PC-3 (cell line): ENCODE measurements around the gene TFIP11. TPM values are rescaled to one million over a fixed set of nuclear protein-coding genes. Genes with fewer than 3 reads are reported as not detected.

Experiments used
- ATAC-seq: fragments of 200-7000 bp; cut with Tn5 transposase; 2 replicates; pipeline ENCODE4 v1.9.1; 2020; ENCODE audit warnings: mild to moderate bottlenecking, moderate library complexity
- BruUV-seq: library from RNA; stranded (reverse); fragments of 400-500 nt; replicated peaks from 2 replicates; lab custom pipeline; 2021; lab: Mats Ljungman, UMichigan
- CTCF ChIA-PET: fragments of 300-600 bp; sonication (Branson Sonifier 250); formaldehyde crosslinking; loops from one replicate; lab custom pipeline; 2022; ENCODE audit warnings: antibody characterized with exemption; lab: Charles Lee
- POLR2A ChIA-PET: fragments of 300-600 bp; sonication (Branson Sonifier 250); formaldehyde crosslinking; loops from one replicate; lab custom pipeline; 2022; ENCODE audit warnings: antibody characterized with exemption; ENCODE audit not compliant: unreplicated experiment; lab: Charles Lee
- DNase-seq: peaks from one replicate; pipeline ENCODE4 v3.0.0-alpha.2; 2015
- H2AFZ ChIP-seq: fragments of 300-600 bp; sonication (generic); 2 replicates; pipeline ENCODE4 v1.6.0; 2016; ENCODE audit warnings: antibody characterized with exemption, low read length
- H3F3A ChIP-seq: fragments of 300-600 bp; sonication (generic); one replicate; pipeline ENCODE4 v1.6.0; 2017; ENCODE audit warnings: antibody characterized with exemption, low read length, control low read depth, mild to moderate bottlenecking; ENCODE audit not compliant: unreplicated experiment
- H3K27ac ChIP-seq: fragments of 300-600 bp; sonication (generic); 2 replicates; pipeline ENCODE4 v1.5.1; 2016; ENCODE audit warnings: mild to moderate bottlenecking, low read length
- H3K27me3 ChIP-seq: fragments of 300-600 bp; sonication (generic); 2 replicates; pipeline ENCODE4 v1.6.1; 2016; ENCODE audit warnings: low read length, mixed read lengths
- H3K36me3 ChIP-seq: fragments of 300-600 bp; sonication (generic); 2 replicates; pipeline ENCODE4 v1.6.1; 2016; ENCODE audit warnings: low read depth, mixed run types, low read length, mixed read lengths
- H3K4me1 ChIP-seq: fragments of 300-600 bp; sonication (generic); 2 replicates; pipeline ENCODE4 v1.5.1; 2016; ENCODE audit warnings: low read length; ENCODE audit not compliant: insufficient read depth
- H3K4me2 ChIP-seq: fragments of 300-600 bp; sonication (generic); 2 replicates; pipeline ENCODE4 v1.6.0; 2016; ENCODE audit warnings: low read length
- H3K4me3 ChIP-seq: fragments of 300-600 bp; sonication (generic); 2 replicates; pipeline ENCODE4 v1.5.1; 2016; ENCODE audit warnings: mild to moderate bottlenecking, low read length, mixed read lengths
- H3K79me2 ChIP-seq: fragments of 300-600 bp; sonication (generic); 2 replicates; pipeline ENCODE4 v1.6.1; 2017; ENCODE audit warnings: low read length, mixed read lengths
- H3K9ac ChIP-seq: fragments of 300-600 bp; sonication (generic); 2 replicates; pipeline ENCODE4 v1.6.0; 2016; ENCODE audit warnings: mild to moderate bottlenecking, low read length
- H3K9me2 ChIP-seq: fragments of 300-600 bp; sonication (generic); replicated peaks from 2 replicates; pipeline ENCODE4 v1.6.1; 2016; ENCODE audit warnings: mixed run types, low read length, mixed read lengths
- H3K9me3 ChIP-seq: fragments of 300-600 bp; sonication (generic); 2 replicates; pipeline ENCODE4 v1.6.1; 2016; ENCODE audit warnings: low read length, mixed read lengths
- H4K20me1 ChIP-seq: fragments of 300-600 bp; sonication (generic); 2 replicates; pipeline ENCODE4 v1.6.1; 2016; ENCODE audit warnings: low read length, mixed read lengths
- EZH2 ChIP-seq: fragments of 300-600 bp; sonication (generic); IDR thresholded peaks from one replicate; pipeline ENCODE4 v1.6.1; 2017; ENCODE audit warnings: antibody characterized with exemption, mild to moderate bottlenecking, low read length; ENCODE audit not compliant: unreplicated experiment
- EZH2phosphoT487 ChIP-seq: fragments of 300-600 bp; sonication (generic); IDR thresholded peaks from 2 replicates; pipeline ENCODE4 v1.6.1; 2018; ENCODE audit warnings: mild to moderate bottlenecking, antibody characterized with exemption, low read length, borderline replicate concordance
- intact Hi-C: fragments of 100-400 bp; cut with micrococcal nuclease; formaldehyde crosslinking; loops from 2 replicates; pipeline ENCODE4 v1.9.0; 2023
- total RNA-seq: library from RNA; depleted of rRNA; stranded (reverse); fragments of >200 nt; gene quantifications from 2 replicates; pipeline ENCODE4 v1.2.3, GENCODE V29; 2014
- TF ChIP-seq, protein P1 (sequence below): fragments of 300-600 bp; sonication (generic); conservative IDR thresholded peaks from 2 replicates; pipeline ENCODE4 v1.5.1; 2017; ENCODE audit warnings: antibody characterized with exemption, low read depth, mild to moderate bottlenecking, low read length

Gene TFIP11
- total RNA-seq, 1 experiment from 2014 or later: 22.4 TPM

GRCh38 chr22:26524870-26525269, 12.6 kb upstream of the TFIP11 start:
- POLR2A ChIA-PET: no interaction called here
- ATAC-seq (no peak), DNase-seq (no peak)

DNA sequence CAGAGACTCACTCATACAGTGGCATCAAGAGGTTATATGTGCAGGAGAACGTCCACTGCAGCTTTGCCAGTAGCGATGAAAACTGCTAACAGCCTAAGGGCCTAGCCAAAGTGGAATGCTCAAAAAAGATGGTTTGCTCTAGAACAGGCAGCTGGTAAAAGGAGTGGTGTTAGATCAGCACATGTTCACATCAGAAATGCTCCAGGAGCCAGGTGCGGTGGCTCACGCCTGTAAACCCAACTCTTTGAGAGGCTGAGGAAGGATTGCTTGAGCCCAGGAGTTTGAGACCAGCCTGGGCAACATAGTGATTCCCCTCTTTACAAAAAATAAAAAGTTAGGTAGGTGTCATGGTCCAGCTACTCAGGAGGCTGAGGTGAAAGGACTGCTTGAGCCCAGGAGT, 10.3 kb upstream of the TFIP11 start:
- H3K9ac ChIP-seq: no peak overlapping the region
- no TSS peak for BruUV-seq
- DNase-seq (no peak), ATAC-seq (no peak)
- H3K79me2 ChIP-seq: no peaks in the 10 kb centered on the region
- no peak overlapping the region for H3K4me3 ChIP-seq
- no peak overlapping the region for H3K27ac ChIP-seq
- H3K36me3 ChIP-seq: no peaks in the 10 kb centered on the region
- ChIA-PET CTCF (no interaction called here), POLR2A (no interaction called here)
- intact Hi-C loops: no loop called here
- H3K9me2 ChIP-seq: no peaks in the 10 kb centered on the region
- H3K9me3 ChIP-seq: no peaks in the 10 kb centered on the region
- no peak overlapping the region for H2AFZ ChIP-seq
- H4K20me1 ChIP-seq: no peaks in the 10 kb centered on the region
- no peaks in the 10 kb centered on the region for H3F3A ChIP-seq
- TF ChIP-seq, protein P1, sequence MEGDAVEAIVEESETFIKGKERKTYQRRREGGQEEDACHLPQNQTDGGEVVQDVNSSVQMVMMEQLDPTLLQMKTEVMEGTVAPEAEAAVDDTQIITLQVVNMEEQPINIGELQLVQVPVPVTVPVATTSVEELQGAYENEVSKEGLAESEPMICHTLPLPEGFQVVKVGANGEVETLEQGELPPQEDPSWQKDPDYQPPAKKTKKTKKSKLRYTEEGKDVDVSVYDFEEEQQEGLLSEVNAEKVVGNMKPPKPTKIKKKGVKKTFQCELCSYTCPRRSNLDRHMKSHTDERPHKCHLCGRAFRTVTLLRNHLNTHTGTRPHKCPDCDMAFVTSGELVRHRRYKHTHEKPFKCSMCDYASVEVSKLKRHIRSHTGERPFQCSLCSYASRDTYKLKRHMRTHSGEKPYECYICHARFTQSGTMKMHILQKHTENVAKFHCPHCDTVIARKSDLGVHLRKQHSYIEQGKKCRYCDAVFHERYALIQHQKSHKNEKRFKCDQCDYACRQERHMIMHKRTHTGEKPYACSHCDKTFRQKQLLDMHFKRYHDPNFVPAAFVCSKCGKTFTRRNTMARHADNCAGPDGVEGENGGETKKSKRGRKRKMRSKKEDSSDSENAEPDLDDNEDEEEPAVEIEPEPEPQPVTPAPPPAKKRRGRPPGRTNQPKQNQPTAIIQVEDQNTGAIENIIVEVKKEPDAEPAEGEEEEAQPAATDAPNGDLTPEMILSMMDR: no peak
- TF ChIP-seq EZH2 (no peak), EZH2phosphoT487 (no peak)
- no peaks in the 10 kb centered on the region for H3K4me1 ChIP-seq
- no peaks in the 10 kb centered on the region for H3K27me3 ChIP-seq
- no peak overlapping the region for H3K4me2 ChIP-seq

More at GRCh38 chr22:26524870-26525269, 12.6 kb upstream of the TFIP11 start:
- no peak overlapping the region for H3K27ac ChIP-seq
- no peaks in the 10 kb centered on the region for H3K9me2 ChIP-seq
- CTCF ChIA-PET: no interaction called here
- H3K9me3 ChIP-seq: no peaks in the 10 kb centered on the region
- H3K36me3 ChIP-seq: no peaks in the 10 kb centered on the region
- intact Hi-C loops: no loop called here
- TF ChIP-seq, protein P1: no peak
- no peak for TF ChIP-seq EZH2phosphoT487
- TF ChIP-seq EZH2: no peak
- no peaks in the 10 kb centered on the region for H3K4me1 ChIP-seq
- no peak overlapping the region for H3K4me3 ChIP-seq
- H3K9ac ChIP-seq: no peak overlapping the region
- no peak overlapping the region for H2AFZ ChIP-seq
- no peaks in the 10 kb centered on the region for H4K20me1 ChIP-seq
- H3K27me3 ChIP-seq: no peaks in the 10 kb centered on the region
- no peaks in the 10 kb centered on the region for H3F3A ChIP-seq
- no TSS peak for BruUV-seq
- no peaks in the 10 kb centered on the region for H3K79me2 ChIP-seq
- H3K4me2 ChIP-seq: no peak overlapping the region

GRCh38 chr22:26522012-26522411, 9.7 kb upstream of the TFIP11 start:
- intact Hi-C loops: no loop called here
- no TSS peak for BruUV-seq
- H3K36me3 ChIP-seq: no peaks in the 10 kb centered on the region
- H4K20me1 ChIP-seq: no peaks in the 10 kb centered on the region
- no peaks in the 10 kb centered on the region for H3F3A ChIP-seq
- no peak overlapping the region for H3K4me3 ChIP-seq
- no peak overlapping the region for H3K9ac ChIP-seq
- no peaks in the 10 kb centered on the region for H3K79me2 ChIP-seq
- H3K9me2 ChIP-seq: no peaks in the 10 kb centered on the region
- ATAC-seq (no peak), DNase-seq (no peak)
- no peak overlapping the region for H2AFZ ChIP-seq
- POLR2A ChIA-PET: no interaction called here
- CTCF ChIA-PET: no interaction called here
- no peaks in the 10 kb centered on the region for H3K9me3 ChIP-seq
- H3K4me2 ChIP-seq: no peak overlapping the region
- no peaks in the 10 kb centered on the region for H3K27me3 ChIP-seq
- H3K27ac ChIP-seq: no peak overlapping the region
- no peaks in the 10 kb centered on the region for H3K4me1 ChIP-seq
- TF ChIP-seq EZH2phosphoT487 (no peak), EZH2 (no peak)
- TF ChIP-seq, protein P1: no peak
